Measurements from ENCODE around the gene ACAD11.

- TF ChIP-seq POLR2A (IDR thresholded peaks at IDR 0.05; ENCODE audit: low read length) (no peak), GATA1 (IDR thresholded peaks at IDR 0.05; ENCODE audit: low read depth, low read length) (no peak)
These were observed 129.0 kb downstream of the ACAD11 start for GRCh38 chr3:132530624-132531023.
